WTC11 (cell line): Measurements from ENCODE around the gene PRR33. TPM values are rescaled to one million over a fixed set of nuclear protein-coding genes. Genes with fewer than 3 reads are reported as not detected.

ENCODE experiments used
- ATAC-seq: fragments of 200-7000 bp; cut with Tn5 transposase; 2 replicates; pipeline ENCODE4 v1.10.0; 2021; ENCODE audit warnings: mild to moderate bottlenecking, moderate library complexity
- CTCF ChIA-PET: fragments of 300-600 bp; sonication (Branson Sonifier 250); formaldehyde crosslinking; loops from one replicate; lab custom pipeline; 2021; ENCODE audit warnings: antibody characterized with exemption; lab: Charles Lee
- POLR2A ChIA-PET: fragments of 350-600 bp; sonication (Branson Sonifier 250); formaldehyde crosslinking; loops from one replicate; lab custom pipeline; 2021; ENCODE audit warnings: antibody characterized with exemption; lab: Charles Lee
- DNase-seq: peaks from one replicate; pipeline ENCODE4 v3.0.0; 2021; ENCODE audit warnings: low spot score
- H3K27ac Mint-ChIP-seq: 2 replicates; pipeline ENCODE4 v1.8.0; 2021; ENCODE audit warnings: mixed read lengths
- H3K27me3 Mint-ChIP-seq: 2 replicates; pipeline ENCODE4 v1.8.0; 2021; ENCODE audit warnings: low read depth, mild to moderate bottlenecking, moderate library complexity, mixed read lengths
- H3K36me3 Mint-ChIP-seq: 2 replicates; pipeline ENCODE4 v1.8.0; 2021; ENCODE audit warnings: mixed read lengths
- H3K4me1 Mint-ChIP-seq: 2 replicates; pipeline ENCODE4 v1.8.0; 2022; ENCODE audit warnings: mixed read lengths
- H3K4me3 Mint-ChIP-seq: 2 replicates; pipeline ENCODE4 v1.8.0; 2021; ENCODE audit warnings: mild to moderate bottlenecking, moderate library complexity, mixed read lengths
- H3K9me3 Mint-ChIP-seq: 2 replicates; pipeline ENCODE4 v1.8.0; 2021; ENCODE audit warnings: mixed read lengths
- CREB1 ChIP-seq: sonication (generic); formaldehyde crosslinking; IDR thresholded peaks from 2 replicates; pipeline ENCODE4 v1.8.0; 2023; ENCODE audit warnings: mild to moderate bottlenecking, missing genetic modification reagents
- ETV6 ChIP-seq: sonication (generic); formaldehyde crosslinking; IDR thresholded peaks from 2 replicates; pipeline ENCODE4 v1.8.1; 2022; ENCODE audit warnings: mild to moderate bottlenecking, missing genetic modification reagents
- FOXJ3 ChIP-seq: sonication (generic); formaldehyde crosslinking; IDR thresholded peaks from 2 replicates; pipeline ENCODE4 v1.9.0; 2021; ENCODE audit warnings: missing genetic modification reagents, mild to moderate bottlenecking, borderline replicate concordance
- MXD4 ChIP-seq: fragments of 250-450 bp; sonication (Bioruptor Pico); IDR thresholded peaks from 2 replicates; pipeline ENCODE4 v1.8.0; 2021; ENCODE audit warnings: mild to moderate bottlenecking, moderate library complexity, borderline replicate concordance
- MYBL2 ChIP-seq: sonication (generic); formaldehyde crosslinking; IDR thresholded peaks from 2 replicates; pipeline ENCODE4 v1.8.1; 2023; ENCODE audit warnings: mild to moderate bottlenecking, moderate library complexity, missing genetic modification reagents
- NFYB ChIP-seq: sonication (generic); formaldehyde crosslinking; conservative IDR thresholded peaks from 2 replicates; pipeline ENCODE4 v1.8.0; 2022; ENCODE audit warnings: low read depth, missing genetic modification reagents
- NR1H2 ChIP-seq: sonication (generic); formaldehyde crosslinking; IDR thresholded peaks from 2 replicates; pipeline ENCODE4 v1.9.0; 2021; ENCODE audit warnings: mild to moderate bottlenecking, moderate library complexity, missing genetic modification reagents
- NR2C2 ChIP-seq: sonication (generic); formaldehyde crosslinking; IDR thresholded peaks from 2 replicates; pipeline ENCODE4 v1.8.0; 2022; ENCODE audit warnings: mild to moderate bottlenecking, missing genetic modification reagents
- PRRX2 ChIP-seq: fragments of 250-450 bp; sonication (Bioruptor Pico); IDR thresholded peaks from 2 replicates; pipeline ENCODE4 v1.8.0; 2021; ENCODE audit warnings: mild to moderate bottlenecking
- RORB ChIP-seq: fragments of 250-450 bp; sonication (Bioruptor Pico); IDR thresholded peaks from 2 replicates; pipeline ENCODE4 v1.9.0; 2021; ENCODE audit warnings: mild to moderate bottlenecking
- SMAD4 ChIP-seq: sonication (generic); formaldehyde crosslinking; IDR thresholded peaks from 2 replicates; pipeline ENCODE4 v1.8.0; 2022; ENCODE audit warnings: mild to moderate bottlenecking, missing genetic modification reagents
- TEAD1 ChIP-seq: sonication (generic); formaldehyde crosslinking; IDR thresholded peaks from 2 replicates; pipeline ENCODE4 v1.8.0; 2022; ENCODE audit warnings: mild to moderate bottlenecking, missing genetic modification reagents
- ZNF121 ChIP-seq: sonication (generic); formaldehyde crosslinking; IDR thresholded peaks from 2 replicates; pipeline ENCODE4 v1.8.0; 2023; ENCODE audit warnings: missing genetic modification reagents
- ZNF219 ChIP-seq: sonication (generic); formaldehyde crosslinking; IDR thresholded peaks from 2 replicates; pipeline ENCODE4 v1.8.0; 2023; ENCODE audit warnings: missing genetic modification reagents, mild to moderate bottlenecking, borderline replicate concordance
- ZNF416 ChIP-seq: fragments of 250-450 bp; sonication (Bioruptor Pico); IDR thresholded peaks from 2 replicates; pipeline ENCODE4 v1.9.0; 2021; ENCODE audit warnings: mild to moderate bottlenecking, inconsistent platforms
- ZNF423 ChIP-seq: fragments of 250-450 bp; sonication (Bioruptor Pico); IDR thresholded peaks from 2 replicates; pipeline ENCODE4 v2.1.2; 2022; ENCODE audit warnings: mild to moderate bottlenecking, moderate library complexity
- ZNF671 ChIP-seq: fragments of 250-450 bp; sonication (Bioruptor Pico); IDR thresholded peaks from 2 replicates; pipeline ENCODE4 v1.8.0; 2021; ENCODE audit warnings: mild to moderate bottlenecking
- total RNA-seq: library from RNA; stranded (reverse); gene quantifications from 3 replicates; pipeline ENCODE4 v1.2.3, GENCODE V29; 2021
- TF ChIP-seq, protein P1 (sequence below): fragments of 250-450 bp; sonication (Bioruptor Pico); conservative IDR thresholded peaks from 2 replicates; pipeline ENCODE4 v1.9.0; 2021; ENCODE audit warnings: mild to moderate bottlenecking
- TF ChIP-seq, protein P2 (sequence below): sonication (generic); formaldehyde crosslinking; IDR thresholded peaks from 2 replicates; pipeline ENCODE4 v1.8.0; 2022; ENCODE audit warnings: mild to moderate bottlenecking, missing genetic modification reagents
- TF ChIP-seq, protein P3 (sequence below): sonication (generic); formaldehyde crosslinking; IDR thresholded peaks from 2 replicates; pipeline ENCODE4 v1.8.1; 2022; ENCODE audit warnings: low read depth, mild to moderate bottlenecking, moderate library complexity, missing genetic modification reagents, borderline replicate concordance
- TF ChIP-seq, protein P4 (sequence below): sonication (generic); formaldehyde crosslinking; IDR thresholded peaks from 2 replicates; pipeline ENCODE4 v1.8.0; 2023; ENCODE audit warnings: missing genetic modification reagents, mild to moderate bottlenecking, borderline replicate concordance
- TF ChIP-seq, protein P5 (sequence below): fragments of 250-450 bp; sonication (Bioruptor Pico); IDR thresholded peaks from 2 replicates; pipeline ENCODE4 v1.9.0; 2021; ENCODE audit warnings: mild to moderate bottlenecking, borderline replicate concordance
- TF ChIP-seq, protein P6 (sequence below): sonication (generic); formaldehyde crosslinking; IDR thresholded peaks from 2 replicates; pipeline ENCODE4 v1.8.0; 2022; ENCODE audit warnings: mild to moderate bottlenecking, missing genetic modification reagents

PRR33 gene
- total RNA-seq, 1 experiment from 2014 or later, result not detected

DNA sequence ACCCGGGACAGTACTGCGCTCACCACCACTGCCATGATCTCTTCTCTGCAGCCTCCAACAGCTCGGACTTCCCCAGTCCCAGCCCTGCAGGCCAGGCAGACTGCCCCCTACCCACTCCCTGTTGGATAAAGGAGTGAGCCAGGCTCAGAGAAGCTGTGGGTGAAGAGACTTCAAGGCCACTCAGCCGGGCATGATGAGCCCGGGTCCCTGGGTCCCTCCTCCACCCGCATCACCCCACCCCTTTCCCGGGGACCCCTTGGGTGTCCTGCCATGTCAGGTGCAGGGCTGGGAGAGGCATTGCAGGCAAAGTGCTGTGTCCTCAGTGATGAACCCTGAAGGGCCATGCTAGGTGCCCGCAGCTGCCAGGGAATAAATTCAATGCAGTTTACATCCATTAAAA, 24.3 kb downstream of the PRR33 start:
- POLR2A ChIA-PET, result interaction anchor here (0.5 kb wide), 1 partner anchor 17 kb away, joined by 9 read pairs; no protein-coding TSS in a partner anchor
- no peaks in the 10 kb centered on the region for H3K36me3 Mint-ChIP-seq
- no peak for DNase-seq
- no peaks in the 10 kb centered on the region; the same call in none of the 2 replicates for H3K4me1 Mint-ChIP-seq
- TF ChIP-seq, protein P1, sequence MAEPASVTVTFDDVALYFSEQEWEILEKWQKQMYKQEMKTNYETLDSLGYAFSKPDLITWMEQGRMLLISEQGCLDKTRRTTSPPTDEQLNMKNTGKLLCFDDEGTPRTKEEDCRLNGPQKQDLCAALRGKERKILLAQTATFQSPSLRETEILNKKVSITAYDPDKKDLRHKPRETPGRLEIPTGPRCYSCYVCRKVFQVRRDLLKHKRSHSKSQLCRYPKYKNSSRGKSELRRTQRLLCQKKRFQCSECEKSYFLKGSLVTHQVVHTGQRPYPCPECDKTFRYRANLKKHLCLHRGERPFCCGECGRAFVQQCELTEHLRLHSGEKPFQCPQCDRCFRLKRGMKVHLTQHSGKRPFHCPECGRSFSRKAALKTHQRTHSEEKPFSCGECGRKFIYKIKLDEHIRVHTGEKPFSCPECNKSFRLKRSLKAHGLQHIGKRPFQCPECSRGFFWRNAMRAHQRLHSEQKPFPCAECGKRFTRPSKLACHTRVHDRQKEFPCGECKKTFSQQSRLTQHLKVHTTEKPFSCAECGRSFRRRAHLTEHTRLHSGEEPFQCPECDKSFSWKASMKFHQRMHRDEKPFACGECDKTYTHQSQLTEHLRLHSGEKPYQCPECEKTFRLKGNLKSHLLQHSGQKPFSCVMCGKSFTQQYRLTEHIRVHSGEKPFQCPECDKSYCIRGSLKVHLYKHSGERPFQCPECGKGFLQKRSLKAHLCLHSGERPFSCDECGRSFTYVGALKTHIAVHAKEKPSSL (CRISPR knock-in tag), result no peak
- TF ChIP-seq, protein P2, sequence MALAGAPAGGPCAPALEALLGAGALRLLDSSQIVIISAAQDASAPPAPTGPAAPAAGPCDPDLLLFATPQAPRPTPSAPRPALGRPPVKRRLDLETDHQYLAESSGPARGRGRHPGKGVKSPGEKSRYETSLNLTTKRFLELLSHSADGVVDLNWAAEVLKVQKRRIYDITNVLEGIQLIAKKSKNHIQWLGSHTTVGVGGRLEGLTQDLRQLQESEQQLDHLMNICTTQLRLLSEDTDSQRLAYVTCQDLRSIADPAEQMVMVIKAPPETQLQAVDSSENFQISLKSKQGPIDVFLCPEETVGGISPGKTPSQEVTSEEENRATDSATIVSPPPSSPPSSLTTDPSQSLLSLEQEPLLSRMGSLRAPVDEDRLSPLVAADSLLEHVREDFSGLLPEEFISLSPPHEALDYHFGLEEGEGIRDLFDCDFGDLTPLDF (CRISPR knock-in tag), result no peak
- TF ChIP-seq NR1H2, result no peak
- no peak for TF ChIP-seq ZNF671 (CRISPR knock-in tag)
- no peak for TF ChIP-seq ETV6
- TF ChIP-seq ZNF121 (CRISPR knock-in tag), result no peak
- TF ChIP-seq NR2C2 (CRISPR knock-in tag), result no peak
- H3K9me3 Mint-ChIP-seq, result no peaks in the 10 kb centered on the region
- ATAC-seq, result no peak
- CTCF ChIA-PET, result interaction anchor here (0.8 to 3.0 kb wide), 6 partner anchors 8 to 215 kb away, joined by 3 to 14 read pairs (median 4); no protein-coding TSS in a partner anchor
- no peaks in the 10 kb centered on the region for H3K27me3 Mint-ChIP-seq
- H3K27ac Mint-ChIP-seq, result no peak overlapping the region
- no peak overlapping the region for H3K4me3 Mint-ChIP-seq

DNA sequence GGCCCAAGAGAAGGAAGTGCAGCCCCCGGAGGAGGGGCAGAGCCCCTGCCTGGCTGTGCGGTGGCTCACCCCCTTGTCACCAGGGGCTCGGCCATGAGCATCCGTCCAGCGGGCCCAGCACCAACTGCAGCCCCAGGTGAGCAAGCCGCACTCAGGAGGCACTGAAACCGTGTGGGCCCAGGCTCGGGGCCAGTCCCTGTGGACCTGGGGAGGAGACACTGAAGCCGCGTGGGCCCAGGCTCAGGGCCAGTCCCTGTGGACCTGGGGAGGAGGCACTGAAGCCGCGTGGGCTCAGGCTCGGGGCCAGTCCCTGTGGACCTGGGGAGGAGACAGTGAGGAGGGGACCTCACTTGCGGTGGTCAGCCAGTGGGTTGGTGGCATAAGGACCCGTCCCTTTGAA, 24.9 kb downstream of the PRR33 start:
- ChIA-PET POLR2A (no interaction called here), CTCF (interaction anchor here (0.8 to 3.0 kb wide), 6 partner anchors 9 to 214 kb away, joined by 3 to 14 read pairs (median 4); no protein-coding TSS in a partner anchor)
- no peaks in the 10 kb centered on the region; the same call in none of the 2 replicates for H3K4me1 Mint-ChIP-seq
- ATAC-seq, result no peak
- no peaks in the 10 kb centered on the region for H3K27me3 Mint-ChIP-seq
- H3K27ac Mint-ChIP-seq, result no peak overlapping the region
- no peak overlapping the region for H3K4me3 Mint-ChIP-seq
- no peaks in the 10 kb centered on the region for H3K36me3 Mint-ChIP-seq
- no peaks in the 10 kb centered on the region for H3K9me3 Mint-ChIP-seq
- no peak for DNase-seq
- no peak for TF ChIP-seq MXD4 (CRISPR knock-in tag)
- TF ChIP-seq, protein P3, sequence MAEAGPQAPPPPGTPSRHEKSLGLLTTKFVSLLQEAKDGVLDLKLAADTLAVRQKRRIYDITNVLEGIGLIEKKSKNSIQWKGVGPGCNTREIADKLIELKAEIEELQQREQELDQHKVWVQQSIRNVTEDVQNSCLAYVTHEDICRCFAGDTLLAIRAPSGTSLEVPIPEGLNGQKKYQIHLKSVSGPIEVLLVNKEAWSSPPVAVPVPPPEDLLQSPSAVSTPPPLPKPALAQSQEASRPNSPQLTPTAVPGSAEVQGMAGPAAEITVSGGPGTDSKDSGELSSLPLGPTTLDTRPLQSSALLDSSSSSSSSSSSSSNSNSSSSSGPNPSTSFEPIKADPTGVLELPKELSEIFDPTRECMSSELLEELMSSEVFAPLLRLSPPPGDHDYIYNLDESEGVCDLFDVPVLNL (CRISPR knock-in tag), result no peak
- TF ChIP-seq CREB1 (CRISPR knock-in tag), result no peak
- TF ChIP-seq NFYB (CRISPR knock-in tag), result no peak
- TF ChIP-seq, protein P4, sequence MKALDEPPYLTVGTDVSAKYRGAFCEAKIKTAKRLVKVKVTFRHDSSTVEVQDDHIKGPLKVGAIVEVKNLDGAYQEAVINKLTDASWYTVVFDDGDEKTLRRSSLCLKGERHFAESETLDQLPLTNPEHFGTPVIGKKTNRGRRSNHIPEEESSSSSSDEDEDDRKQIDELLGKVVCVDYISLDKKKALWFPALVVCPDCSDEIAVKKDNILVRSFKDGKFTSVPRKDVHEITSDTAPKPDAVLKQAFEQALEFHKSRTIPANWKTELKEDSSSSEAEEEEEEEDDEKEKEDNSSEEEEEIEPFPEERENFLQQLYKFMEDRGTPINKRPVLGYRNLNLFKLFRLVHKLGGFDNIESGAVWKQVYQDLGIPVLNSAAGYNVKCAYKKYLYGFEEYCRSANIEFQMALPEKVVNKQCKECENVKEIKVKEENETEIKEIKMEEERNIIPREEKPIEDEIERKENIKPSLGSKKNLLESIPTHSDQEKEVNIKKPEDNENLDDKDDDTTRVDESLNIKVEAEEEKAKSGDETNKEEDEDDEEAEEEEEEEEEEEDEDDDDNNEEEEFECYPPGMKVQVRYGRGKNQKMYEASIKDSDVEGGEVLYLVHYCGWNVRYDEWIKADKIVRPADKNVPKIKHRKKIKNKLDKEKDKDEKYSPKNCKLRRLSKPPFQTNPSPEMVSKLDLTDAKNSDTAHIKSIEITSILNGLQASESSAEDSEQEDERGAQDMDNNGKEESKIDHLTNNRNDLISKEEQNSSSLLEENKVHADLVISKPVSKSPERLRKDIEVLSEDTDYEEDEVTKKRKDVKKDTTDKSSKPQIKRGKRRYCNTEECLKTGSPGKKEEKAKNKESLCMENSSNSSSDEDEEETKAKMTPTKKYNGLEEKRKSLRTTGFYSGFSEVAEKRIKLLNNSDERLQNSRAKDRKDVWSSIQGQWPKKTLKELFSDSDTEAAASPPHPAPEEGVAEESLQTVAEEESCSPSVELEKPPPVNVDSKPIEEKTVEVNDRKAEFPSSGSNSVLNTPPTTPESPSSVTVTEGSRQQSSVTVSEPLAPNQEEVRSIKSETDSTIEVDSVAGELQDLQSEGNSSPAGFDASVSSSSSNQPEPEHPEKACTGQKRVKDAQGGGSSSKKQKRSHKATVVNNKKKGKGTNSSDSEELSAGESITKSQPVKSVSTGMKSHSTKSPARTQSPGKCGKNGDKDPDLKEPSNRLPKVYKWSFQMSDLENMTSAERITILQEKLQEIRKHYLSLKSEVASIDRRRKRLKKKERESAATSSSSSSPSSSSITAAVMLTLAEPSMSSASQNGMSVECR (CRISPR knock-in tag), result no peak
- TF ChIP-seq TEAD1, result no peak
- no peak for TF ChIP-seq MYBL2 (CRISPR knock-in tag)
- TF ChIP-seq, protein P5, sequence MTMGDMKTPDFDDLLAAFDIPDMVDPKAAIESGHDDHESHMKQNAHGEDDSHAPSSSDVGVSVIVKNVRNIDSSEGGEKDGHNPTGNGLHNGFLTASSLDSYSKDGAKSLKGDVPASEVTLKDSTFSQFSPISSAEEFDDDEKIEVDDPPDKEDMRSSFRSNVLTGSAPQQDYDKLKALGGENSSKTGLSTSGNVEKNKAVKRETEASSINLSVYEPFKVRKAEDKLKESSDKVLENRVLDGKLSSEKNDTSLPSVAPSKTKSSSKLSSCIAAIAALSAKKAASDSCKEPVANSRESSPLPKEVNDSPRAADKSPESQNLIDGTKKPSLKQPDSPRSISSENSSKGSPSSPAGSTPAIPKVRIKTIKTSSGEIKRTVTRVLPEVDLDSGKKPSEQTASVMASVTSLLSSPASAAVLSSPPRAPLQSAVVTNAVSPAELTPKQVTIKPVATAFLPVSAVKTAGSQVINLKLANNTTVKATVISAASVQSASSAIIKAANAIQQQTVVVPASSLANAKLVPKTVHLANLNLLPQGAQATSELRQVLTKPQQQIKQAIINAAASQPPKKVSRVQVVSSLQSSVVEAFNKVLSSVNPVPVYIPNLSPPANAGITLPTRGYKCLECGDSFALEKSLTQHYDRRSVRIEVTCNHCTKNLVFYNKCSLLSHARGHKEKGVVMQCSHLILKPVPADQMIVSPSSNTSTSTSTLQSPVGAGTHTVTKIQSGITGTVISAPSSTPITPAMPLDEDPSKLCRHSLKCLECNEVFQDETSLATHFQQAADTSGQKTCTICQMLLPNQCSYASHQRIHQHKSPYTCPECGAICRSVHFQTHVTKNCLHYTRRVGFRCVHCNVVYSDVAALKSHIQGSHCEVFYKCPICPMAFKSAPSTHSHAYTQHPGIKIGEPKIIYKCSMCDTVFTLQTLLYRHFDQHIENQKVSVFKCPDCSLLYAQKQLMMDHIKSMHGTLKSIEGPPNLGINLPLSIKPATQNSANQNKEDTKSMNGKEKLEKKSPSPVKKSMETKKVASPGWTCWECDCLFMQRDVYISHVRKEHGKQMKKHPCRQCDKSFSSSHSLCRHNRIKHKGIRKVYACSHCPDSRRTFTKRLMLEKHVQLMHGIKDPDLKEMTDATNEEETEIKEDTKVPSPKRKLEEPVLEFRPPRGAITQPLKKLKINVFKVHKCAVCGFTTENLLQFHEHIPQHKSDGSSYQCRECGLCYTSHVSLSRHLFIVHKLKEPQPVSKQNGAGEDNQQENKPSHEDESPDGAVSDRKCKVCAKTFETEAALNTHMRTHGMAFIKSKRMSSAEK (CRISPR knock-in tag), result no peak
- TF ChIP-seq RORB (CRISPR knock-in tag), result no peak
- no peak for TF ChIP-seq SMAD4 (CRISPR knock-in tag)
- TF ChIP-seq PRRX2 (CRISPR knock-in tag), result no peak
- TF ChIP-seq ZNF219 (CRISPR knock-in tag), result no peak
- TF ChIP-seq, protein P6, sequence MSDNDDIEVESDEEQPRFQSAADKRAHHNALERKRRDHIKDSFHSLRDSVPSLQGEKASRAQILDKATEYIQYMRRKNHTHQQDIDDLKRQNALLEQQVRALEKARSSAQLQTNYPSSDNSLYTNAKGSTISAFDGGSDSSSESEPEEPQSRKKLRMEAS, result no peak
- no peak for TF ChIP-seq FOXJ3 (CRISPR knock-in tag)
- no peak for TF ChIP-seq ZNF423 (CRISPR knock-in tag)
- no peak for TF ChIP-seq NR1H2
- no peak for TF ChIP-seq ZNF416 (CRISPR knock-in tag)
